ENCODE measurements around the gene FHIT. TPM values are rescaled to one million over a fixed set of nuclear protein-coding genes. Genes with fewer than 3 reads are reported as not detected.

Gene FHIT
- total and polyA plus RNA-seq, 2 of the 4 experiments (the other 2 are of a cell fraction): 0.07 TPM; not detected in 1

- no peak overlapping the region for H2BK5ac ChIP-seq (ENCODE audit: low read depth, low read length, poor library complexity, severe bottlenecking)
- WGBS, 2 experiments (ENCODE audit: extremely low coverage in 2 of 2, insufficient read length in 1 of 2): no CpG with 5 or more reads among the region's 2 CpGs
- H3K36me3 ChIP-seq (ENCODE audit: control insufficient read depth, insufficient read depth, low read length): no peaks in the 10 kb centered on the region
- in situ Hi-C loops (cut with MboI; ENCODE audit: low sequenced_read_pairs): no loop called here
- no peak overlapping the region for H4K91ac ChIP-seq (ENCODE audit: insufficient read depth, low read depth, low read length)
- no peak overlapping the region for H3K27ac ChIP-seq (ENCODE audit: insufficient read depth, low read length)
- H2AK5ac ChIP-seq (ENCODE audit: low read depth, low read length): no peak overlapping the region
- no peak overlapping the region for H2BK120ac ChIP-seq (ENCODE audit: low read depth, low read length)
- no peak overlapping the region for H2AK9ac ChIP-seq (replicated peaks; ENCODE audit: low read depth, low read length, poor library complexity)
- no TSS peak for BruUV-seq (replicated peaks)
- ChIA-PET CTCF (no interaction called here), POLR2A (ENCODE audit: unreplicated experiment) (no interaction called here)
- no peak for ATAC-seq (ENCODE audit: low read depth)
- dilution Hi-C loops (cut with HindIII; ENCODE audit: low sequenced_read_pairs, unreplicated experiment): no loop called here
- H2BK20ac ChIP-seq (ENCODE audit: low read depth, low read length): no peak overlapping the region
- H2BK15ac ChIP-seq (ENCODE audit: low read depth, low read length): no peak overlapping the region
- DNase-seq: no peak
- H3K23ac ChIP-seq (ENCODE audit: low read depth, low read length): no peak overlapping the region
- no peak overlapping the region for H3K14ac ChIP-seq (replicated peaks; ENCODE audit: low read depth, low read length)
- H4K8ac ChIP-seq (ENCODE audit: low read depth in 2 of 2, low read length in 2 of 2): no peak overlapping the region
- no peaks in the 10 kb centered on the region for H3K27me3 ChIP-seq (ENCODE audit: control insufficient read depth, insufficient read depth, low read length)
- no peak overlapping the region for H3K4ac ChIP-seq (ENCODE audit: low read depth, low read length)
- no peak overlapping the region for H4K5ac ChIP-seq (ENCODE audit: low read depth, low read length)
- TF ChIP-seq MXI1 (IDR thresholded peaks at IDR 0.05; ENCODE audit: borderline replicate concordance, low read depth, low read length) (no peak), POLR2A (IDR thresholded peaks at IDR 0.05; ENCODE audit: low read depth, low read length) (no peak), CEBPB (IDR thresholded peaks at IDR 0.05; ENCODE audit: low read depth, low read length) (no peak), SMC3 (IDR thresholded peaks at IDR 0.05; ENCODE audit: low read depth, low read length) (no peak), RAD21 (IDR thresholded peaks at IDR 0.05; ENCODE audit: low read length) (no peak), BHLHE40 (IDR thresholded peaks at IDR 0.05; ENCODE audit: low read depth, low read length) (no peak), FOS (IDR thresholded peaks at IDR 0.05; ENCODE audit: low read depth, low read length) (no peak), NFE2L2 (IDR thresholded peaks at IDR 0.05; ENCODE audit: low read depth, low read length) (no peak), CHD1 (IDR thresholded peaks at IDR 0.05; ENCODE audit: low read depth, low read length) (no peak), RCOR1 (IDR thresholded peaks at IDR 0.05; ENCODE audit: insufficient replicate concordance, low read length) (no peak), CTCF (conservative IDR thresholded peaks at IDR 0.05; ENCODE audit: low read depth, low read length) (no peak), MAZ (IDR thresholded peaks at IDR 0.05; ENCODE audit: borderline replicate concordance, low read depth, low read length) (no peak), MAFK (IDR thresholded peaks at IDR 0.05; ENCODE audit: low read depth, low read length) (no peak), RFX5 (IDR thresholded peaks at IDR 0.05; ENCODE audit: low read depth, low read length) (no peak)
- TF ChIP-seq, protein P1, sequence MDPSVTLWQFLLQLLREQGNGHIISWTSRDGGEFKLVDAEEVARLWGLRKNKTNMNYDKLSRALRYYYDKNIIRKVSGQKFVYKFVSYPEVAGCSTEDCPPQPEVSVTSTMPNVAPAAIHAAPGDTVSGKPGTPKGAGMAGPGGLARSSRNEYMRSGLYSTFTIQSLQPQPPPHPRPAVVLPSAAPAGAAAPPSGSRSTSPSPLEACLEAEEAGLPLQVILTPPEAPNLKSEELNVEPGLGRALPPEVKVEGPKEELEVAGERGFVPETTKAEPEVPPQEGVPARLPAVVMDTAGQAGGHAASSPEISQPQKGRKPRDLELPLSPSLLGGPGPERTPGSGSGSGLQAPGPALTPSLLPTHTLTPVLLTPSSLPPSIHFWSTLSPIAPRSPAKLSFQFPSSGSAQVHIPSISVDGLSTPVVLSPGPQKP (IDR thresholded peaks at IDR 0.05; ENCODE audit: borderline replicate concordance, low read depth, low read length): no peak
- TF ChIP-seq, protein P2, sequence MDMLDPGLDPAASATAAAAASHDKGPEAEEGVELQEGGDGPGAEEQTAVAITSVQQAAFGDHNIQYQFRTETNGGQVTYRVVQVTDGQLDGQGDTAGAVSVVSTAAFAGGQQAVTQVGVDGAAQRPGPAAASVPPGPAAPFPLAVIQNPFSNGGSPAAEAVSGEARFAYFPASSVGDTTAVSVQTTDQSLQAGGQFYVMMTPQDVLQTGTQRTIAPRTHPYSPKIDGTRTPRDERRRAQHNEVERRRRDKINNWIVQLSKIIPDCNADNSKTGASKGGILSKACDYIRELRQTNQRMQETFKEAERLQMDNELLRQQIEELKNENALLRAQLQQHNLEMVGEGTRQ (IDR thresholded peaks at IDR 0.05; ENCODE audit: low read depth, low read length): no peak
- no peak overlapping the region for H3K4me3 ChIP-seq (ENCODE audit: insufficient read depth, low read depth, low read length)
- no peaks in the 10 kb centered on the region for H3K79me1 ChIP-seq (ENCODE audit: low read depth in 1 of 2, low read length in 2 of 2)
- no peak overlapping the region for H3K9ac ChIP-seq (ENCODE audit: low read depth, low read length)
- intact Hi-C loops (cut with micrococcal nuclease): no loop called here
- H2AFZ ChIP-seq (replicated peaks; ENCODE audit: low read length, poor library complexity): no peak overlapping the region
- no peaks in the 10 kb centered on the region for H3K9me3 ChIP-seq (ENCODE audit: control insufficient read depth, insufficient read depth, low read length)
- no peak overlapping the region for H3K56ac ChIP-seq (ENCODE audit: extremely low read depth, insufficient read depth, low read length)
- no peaks in the 10 kb centered on the region for H3K9me1 ChIP-seq (ENCODE audit: insufficient read depth, low read length)
- no peak overlapping the region for H3K4me2 ChIP-seq (ENCODE audit: low read depth, low read length)
- H4K20me1 ChIP-seq (ENCODE audit: insufficient read depth, low read length): no peaks in the 10 kb centered on the region
- H3K4me1 ChIP-seq (ENCODE audit: control insufficient read depth, insufficient read depth, low read length): no peaks in the 10 kb centered on the region
- no peak overlapping the region for H3K18ac ChIP-seq (ENCODE audit: low read depth, low read length)
Measured at GRCh38 chr3:60629816-60630215, 621.4 kb downstream of the FHIT start.
